Neutrophil (primary cell): Measurements from ENCODE around the gene GCK.

Source experiments
- H3K27ac ChIP-seq: fragments of 200-600 bp; sonication (generic); 2 replicates; pipeline ENCODE4 v1.5.1; 2016; ENCODE audit warnings: mild to moderate bottlenecking, moderate library complexity
- H3K27me3 ChIP-seq: fragments of 200-600 bp; sonication (generic); 2 replicates; pipeline ENCODE4 v1.6.0; 2016; ENCODE audit warnings: mild to moderate bottlenecking
- H3K36me3 ChIP-seq: fragments of 200-600 bp; sonication (generic); 2 replicates; pipeline ENCODE4 v1.5.1; 2017
- H3K4me1 ChIP-seq, 2 experiments: fragments of 200-600 bp in 1 of 2; sonication (generic) in 1 of 2; 1 replicate in 1 of 2; 2 replicates in 1 of 2; pipeline versions ENCODE4 v1.5.1 to v1.6.1; 2013 to 2016; ENCODE audit warnings: low read depth in 1 of 2, low read length in 1 of 2, mild to moderate bottlenecking in 1 of 2, moderate library complexity in 1 of 2; ENCODE audit not compliant: control insufficient read depth in 1 of 2, insufficient read depth in 1 of 2
- H3K4me3 ChIP-seq, 2 experiments: fragments of 200-600 bp in 1 of 2; sonication (generic) in 1 of 2; 1 replicate in 1 of 2; 2 replicates in 1 of 2; pipeline ENCODE4 v1.5.1; 2013 to 2016; ENCODE audit warnings: low read depth in 1 of 2, low read length in 1 of 2, mild to moderate bottlenecking in 1 of 2, moderate library complexity in 1 of 2
- H3K9me3 ChIP-seq: fragments of 200-600 bp; sonication (generic); 2 replicates; pipeline ENCODE4 v1.5.1; 2016
- TF ChIP-seq, protein P1 (sequence below): fragments of 200-600 bp; sonication (generic); IDR thresholded peaks from 2 replicates; pipeline ENCODE4 v1.5.1; 2016; ENCODE audit warnings: antibody characterized with exemption

Gene GCK

GRCh38 chr7:44213877-44214388 lies 24.7 kb upstream of the GCK start:
- no peak overlapping the region for H3K27ac ChIP-seq
- no peaks in the 10 kb centered on the region for H3K4me1 ChIP-seq
- H3K4me3 ChIP-seq = no peak overlapping the region
- TF ChIP-seq, protein P1, sequence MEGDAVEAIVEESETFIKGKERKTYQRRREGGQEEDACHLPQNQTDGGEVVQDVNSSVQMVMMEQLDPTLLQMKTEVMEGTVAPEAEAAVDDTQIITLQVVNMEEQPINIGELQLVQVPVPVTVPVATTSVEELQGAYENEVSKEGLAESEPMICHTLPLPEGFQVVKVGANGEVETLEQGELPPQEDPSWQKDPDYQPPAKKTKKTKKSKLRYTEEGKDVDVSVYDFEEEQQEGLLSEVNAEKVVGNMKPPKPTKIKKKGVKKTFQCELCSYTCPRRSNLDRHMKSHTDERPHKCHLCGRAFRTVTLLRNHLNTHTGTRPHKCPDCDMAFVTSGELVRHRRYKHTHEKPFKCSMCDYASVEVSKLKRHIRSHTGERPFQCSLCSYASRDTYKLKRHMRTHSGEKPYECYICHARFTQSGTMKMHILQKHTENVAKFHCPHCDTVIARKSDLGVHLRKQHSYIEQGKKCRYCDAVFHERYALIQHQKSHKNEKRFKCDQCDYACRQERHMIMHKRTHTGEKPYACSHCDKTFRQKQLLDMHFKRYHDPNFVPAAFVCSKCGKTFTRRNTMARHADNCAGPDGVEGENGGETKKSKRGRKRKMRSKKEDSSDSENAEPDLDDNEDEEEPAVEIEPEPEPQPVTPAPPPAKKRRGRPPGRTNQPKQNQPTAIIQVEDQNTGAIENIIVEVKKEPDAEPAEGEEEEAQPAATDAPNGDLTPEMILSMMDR = no peak
- H3K36me3 ChIP-seq = peaks cover 66% of the 10 kb centered on the region
- no peaks in the 10 kb centered on the region for H3K9me3 ChIP-seq
- no peaks in the 10 kb centered on the region for H3K27me3 ChIP-seq

DNA sequence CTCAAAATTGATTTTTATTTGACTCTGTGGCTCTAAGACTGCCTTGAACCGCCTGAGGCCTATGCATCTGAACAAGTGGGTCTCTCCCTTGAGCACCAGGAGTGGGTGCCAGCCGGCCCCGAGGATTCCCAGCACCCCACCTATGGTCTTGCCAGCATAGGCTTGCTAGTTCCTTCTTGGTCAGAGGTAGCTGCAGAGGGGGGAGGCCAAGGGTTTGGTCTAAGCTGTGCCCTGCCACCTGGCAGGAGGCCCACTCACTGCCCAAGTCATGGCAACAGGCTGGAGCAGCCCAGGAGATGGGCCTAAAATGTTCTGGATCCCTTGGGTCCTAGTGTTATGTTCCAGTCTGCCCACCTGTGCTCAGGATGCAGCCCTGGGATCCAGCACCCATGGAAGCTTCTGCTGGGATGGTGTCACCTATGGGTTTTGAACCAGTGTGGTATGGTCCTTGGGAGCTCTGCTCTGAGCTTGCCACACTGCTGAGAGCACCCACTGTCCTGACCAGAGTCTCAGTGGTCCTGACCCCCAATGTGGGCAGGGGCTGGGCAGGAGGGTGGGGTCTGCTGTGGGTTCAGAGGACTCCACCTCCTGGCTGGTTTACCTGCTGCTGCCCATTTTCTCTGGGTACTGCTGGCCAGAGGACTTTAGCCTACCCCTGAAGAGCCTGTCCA lies 24.1 kb upstream of the GCK start:
- no peaks in the 10 kb centered on the region for H3K9me3 ChIP-seq
- TF ChIP-seq, protein P1 = no peak
- H3K4me3 ChIP-seq = no peak overlapping the region
- H3K27me3 ChIP-seq = no peaks in the 10 kb centered on the region
- no peaks in the 10 kb centered on the region for H3K4me1 ChIP-seq
- H3K36me3 ChIP-seq = peaks cover 72% of the 10 kb centered on the region
- no peak overlapping the region for H3K27ac ChIP-seq

DNA sequence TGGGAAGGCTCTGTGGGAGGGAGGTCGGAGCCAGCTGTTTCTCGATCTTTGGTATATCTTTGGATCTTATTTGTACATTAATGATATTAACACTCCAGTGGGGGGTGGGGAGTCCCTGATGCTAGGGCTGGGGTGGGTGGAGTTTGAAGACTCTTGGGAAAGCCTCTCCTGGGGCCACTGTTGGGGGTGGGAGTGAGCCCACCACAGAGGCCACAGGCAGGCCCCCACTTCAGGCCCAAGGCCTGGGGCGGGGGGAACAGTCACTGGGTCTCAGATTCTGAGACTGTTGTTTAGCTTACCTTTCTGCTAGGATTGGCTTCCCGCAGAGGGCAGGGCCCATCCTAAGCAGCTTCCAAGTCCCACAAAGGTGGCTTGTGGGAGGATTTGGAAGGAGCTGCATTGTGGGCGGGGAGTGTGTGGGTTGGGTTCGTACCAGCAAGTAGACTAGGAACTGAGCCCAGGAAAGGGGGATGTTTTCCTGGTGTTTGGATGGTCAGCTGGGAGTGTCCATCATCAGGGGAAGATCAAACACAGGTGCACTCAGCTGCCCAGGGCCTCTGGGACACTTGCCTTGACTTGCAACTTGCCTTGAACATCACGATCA lies 23.4 kb upstream of the GCK start:
- TF ChIP-seq, protein P1 = no peak
- H3K27me3 ChIP-seq = no peaks in the 10 kb centered on the region
- H3K9me3 ChIP-seq = no peaks in the 10 kb centered on the region
- no peaks in the 10 kb centered on the region for H3K4me1 ChIP-seq
- H3K4me3 ChIP-seq = no peak overlapping the region
- H3K36me3 ChIP-seq = peaks cover 78% of the 10 kb centered on the region
- no peak overlapping the region for H3K27ac ChIP-seq

DNA sequence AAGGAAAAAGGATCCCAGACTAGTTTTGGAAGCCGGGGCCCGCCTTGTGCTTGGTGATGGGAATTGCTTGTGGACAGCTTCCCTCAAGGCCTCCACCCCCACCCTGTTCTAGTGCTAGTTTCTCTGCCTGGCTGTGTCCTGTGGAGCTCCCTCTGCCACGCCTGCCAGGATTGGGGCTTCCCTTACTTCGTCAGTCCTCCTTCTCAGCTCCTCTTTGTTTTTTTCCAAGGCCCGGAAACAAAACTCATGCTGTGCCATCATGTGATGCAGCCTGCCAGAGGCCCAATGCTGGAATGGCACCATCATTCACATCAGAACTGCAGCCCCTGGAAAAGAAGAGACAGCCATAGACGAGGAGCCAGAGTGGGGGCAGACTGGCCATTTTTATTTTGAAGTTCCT lies 22.8 kb upstream of the GCK start:
- TF ChIP-seq, protein P1 = no peak
- H3K27ac ChIP-seq = no peak overlapping the region
- H3K36me3 ChIP-seq = peaks cover 85% of the 10 kb centered on the region

DNA sequence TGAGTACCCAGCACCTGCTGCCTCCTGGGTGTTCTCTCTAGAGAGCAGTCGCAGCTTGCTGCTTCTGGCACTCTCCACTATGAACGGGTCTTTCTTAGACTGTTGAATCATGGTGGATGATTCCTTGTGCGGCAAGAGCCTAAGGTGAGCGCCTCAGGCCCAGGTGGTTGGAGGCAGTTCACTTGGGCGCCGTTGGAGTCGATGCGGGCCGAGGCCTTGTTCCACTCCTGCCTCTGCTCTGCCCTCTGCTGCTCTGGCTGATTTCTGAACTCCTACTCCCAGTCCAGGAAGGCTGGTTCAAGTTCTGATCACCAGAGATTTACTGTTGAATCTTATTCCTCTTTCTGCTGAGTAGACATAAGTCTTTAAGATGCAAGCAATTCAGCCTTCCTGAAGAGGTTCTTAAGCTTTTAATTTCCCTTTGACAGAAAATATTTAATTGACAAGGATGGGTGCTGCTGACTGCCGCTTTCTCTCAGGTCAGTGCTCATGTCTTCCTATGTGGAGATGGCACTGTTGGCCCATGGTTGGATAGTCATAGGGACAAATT lies 22.0 kb upstream of the GCK start:
- Histone ChIP-seq H3K4me3 (no peak overlapping the region), H3K27ac (no peak overlapping the region), H3K27me3 (no peaks in the 10 kb centered on the region), H3K9me3 (no peaks in the 10 kb centered on the region), H3K4me1 (no peaks in the 10 kb centered on the region), H3K36me3 (peaks cover 93% of the 10 kb centered on the region)
- TF ChIP-seq, protein P1 = no peak

More for the DNA sequence above, 22.8 kb upstream of the GCK start:
- Histone ChIP-seq H3K9me3 (no peaks in the 10 kb centered on the region), H3K4me3 (no peak overlapping the region), H3K27me3 (no peaks in the 10 kb centered on the region), H3K4me1 (no peaks in the 10 kb centered on the region)
